T follicular helper cell (primary cell): ENCODE measurements around the gene RNF214.
A peak's percentile ranks its signal among the peaks of the same experiment; 100 is the strongest.
"Not testable (repeated sequence)": the region's sequence is repeated elsewhere in the genome, so short reads cannot be mapped to it uniquely, and the experiment has no call there.

Source experiments
- DNase-seq: peaks from one replicate; pipeline ENCODE4 v3.0.0-alpha.2; 2020; ENCODE audit warnings: low read depth
- total RNA-seq, 2 experiments: gene quantifications; one replicate each; lab custom pipeline; 2026; lab: John Stamatoyannopoulos, UW

The RNF214 gene
- total RNA-seq = 12.2 to 21.5 reads per million in 2 experiments

- peak; percentile 59 for DNase-seq
Observed at GRCh38 chr11:117232092-117232878, at the start of gene RNF214. TSS of gene RNF214 (plus strand) at chr11:117232671. CDS start at chr11:117234273, 1,602 bp downstream.

DNA sequence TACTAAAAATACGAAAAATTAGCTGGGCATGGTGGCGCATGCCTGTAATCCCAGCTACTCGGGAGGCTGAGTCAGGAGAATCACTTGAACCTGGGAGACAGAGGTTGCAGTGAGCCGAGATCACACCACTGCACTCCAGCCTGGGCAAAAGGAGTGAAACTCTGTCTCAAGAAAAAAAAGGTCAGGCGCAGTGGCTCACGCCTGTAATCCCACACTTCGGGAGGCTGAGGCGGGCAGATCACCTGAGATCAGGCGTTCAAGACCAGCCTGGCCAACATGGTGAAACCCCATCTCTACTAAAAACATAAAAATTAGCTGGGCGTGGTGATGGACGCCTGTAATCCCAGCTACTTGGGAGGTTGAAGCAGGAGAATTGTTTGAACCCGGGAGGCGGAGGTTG lies 49.3 kb upstream of the RNF214 start:
- DNase-seq = not testable (repeated sequence)

DNA sequence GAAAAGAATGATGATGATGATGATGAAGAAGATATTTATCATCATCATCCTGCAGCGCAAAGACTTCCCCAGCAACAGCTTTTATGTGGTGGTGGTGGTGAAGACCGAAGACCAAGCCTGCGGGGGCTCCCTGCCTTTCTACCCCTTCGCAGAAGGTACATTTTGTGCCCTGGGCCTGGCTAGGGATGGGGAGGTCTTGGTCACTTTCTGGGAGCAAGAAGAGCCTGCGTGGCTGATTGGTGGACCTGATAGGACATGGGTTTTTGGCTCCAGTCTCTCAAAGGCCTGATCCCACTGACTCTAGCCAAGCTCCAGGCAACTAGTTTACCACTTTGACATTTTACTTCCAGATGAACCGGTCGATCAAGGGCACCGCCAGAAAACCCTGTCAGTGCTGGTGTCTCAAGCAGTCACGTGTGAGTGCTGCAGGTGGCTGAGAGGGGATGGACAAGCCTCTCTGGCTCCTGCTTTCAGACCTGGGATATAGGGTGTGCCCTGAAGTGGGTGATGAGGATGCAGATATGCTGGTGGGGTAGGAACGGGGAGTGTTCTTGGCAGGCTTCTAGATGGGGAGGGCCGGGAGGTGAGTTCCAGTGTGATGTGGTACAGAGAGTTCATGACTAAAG lies 48.6 kb upstream of the RNF214 start:
- no peak for DNase-seq

DNA sequence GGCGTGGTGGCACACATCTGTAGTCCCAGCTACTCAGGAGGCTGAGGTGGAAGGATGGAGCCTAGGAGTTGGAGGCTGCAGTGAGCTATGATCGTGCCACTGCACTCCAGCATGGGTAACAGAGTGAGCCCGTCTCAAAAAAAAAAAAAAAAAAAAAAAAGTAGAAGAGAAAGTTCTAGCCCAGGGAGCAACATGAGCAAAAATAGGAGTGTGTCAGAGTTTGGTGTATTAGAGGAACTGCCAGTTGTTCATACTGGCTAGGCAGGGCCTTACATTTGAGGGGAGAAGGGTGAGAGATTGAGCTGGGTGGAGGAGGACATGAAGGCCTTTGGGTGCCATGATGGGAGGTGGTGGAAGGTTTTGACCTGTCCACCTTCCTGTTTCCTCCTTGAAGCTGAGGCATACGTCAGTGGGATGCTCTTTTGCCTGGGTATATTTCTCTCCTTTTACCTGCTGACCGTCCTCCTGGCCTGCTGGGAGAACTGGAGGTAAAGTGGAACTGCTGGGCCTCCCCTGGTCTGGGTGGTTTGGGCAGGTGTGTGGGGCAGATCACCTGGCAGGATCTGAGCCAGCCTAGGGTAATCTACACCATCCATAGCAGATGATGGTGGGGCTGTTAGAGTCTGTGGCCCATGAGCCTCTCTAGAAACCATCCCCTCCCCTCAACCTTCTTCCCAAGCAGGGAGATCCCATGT lies 46.6 kb upstream of the RNF214 start:
- no peak for DNase-seq

- no peak for DNase-seq
Observed at GRCh38 chr11:117186431-117186761, 46.1 kb upstream of the RNF214 start.

DNA sequence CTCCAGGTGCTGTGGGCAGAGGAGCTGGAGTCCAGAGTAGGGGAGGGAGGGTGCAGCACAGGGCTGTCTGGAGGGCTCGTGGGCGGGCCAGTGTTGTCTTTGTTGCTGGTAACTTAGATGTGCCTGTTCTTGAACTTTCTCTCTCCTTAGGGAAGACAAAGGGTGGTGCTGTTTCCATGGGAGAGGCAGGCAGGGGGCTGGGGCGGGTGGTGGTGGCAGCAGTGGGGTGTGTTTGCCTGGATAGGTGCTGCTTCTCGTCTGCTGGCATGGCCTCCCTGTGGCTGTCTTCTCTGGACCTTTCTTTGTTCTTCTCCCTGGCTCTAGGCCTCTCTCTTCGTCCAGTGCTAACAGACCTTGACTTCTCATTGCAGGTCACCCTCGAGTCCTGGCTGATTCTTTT lies 45.5 kb upstream of the RNF214 start:
- DNase-seq = no peak

- DNase-seq = no peak
Observed at GRCh38 chr11:117187428-117187798, 45.1 kb upstream of the RNF214 start.

DNA sequence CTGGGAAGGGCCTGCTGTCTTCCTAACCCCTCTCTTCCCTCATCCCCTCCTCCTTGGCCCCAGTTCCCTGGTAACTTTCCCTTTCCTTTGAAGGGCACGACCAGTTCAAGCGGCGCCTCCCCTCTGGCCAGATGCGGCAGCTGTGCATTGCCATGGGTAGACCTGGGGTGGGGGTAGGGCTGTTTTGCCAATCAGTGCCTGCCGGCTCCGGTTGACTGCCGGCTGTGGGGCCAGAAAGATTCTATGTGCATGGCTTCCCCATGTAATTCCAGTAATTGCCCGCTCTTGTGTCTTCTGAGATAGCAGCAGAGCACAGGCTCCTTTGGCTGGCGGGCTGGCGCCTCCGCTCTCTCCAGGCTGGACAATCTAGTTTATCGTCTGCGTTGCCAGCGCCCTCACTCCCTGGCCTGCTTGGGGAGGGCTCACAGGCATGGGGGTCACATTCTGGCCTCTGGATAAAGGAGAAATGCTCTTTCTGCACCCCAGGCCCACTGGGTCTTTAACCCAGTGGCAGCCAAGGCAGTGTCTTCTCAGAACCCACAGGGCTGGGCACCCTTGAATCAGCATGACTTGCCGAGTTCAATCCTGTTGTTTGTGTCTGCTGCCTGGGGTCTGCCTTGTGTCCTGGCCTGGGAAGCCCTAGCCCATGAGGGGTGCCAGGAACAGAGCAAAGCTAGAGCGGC lies 44.5 kb upstream of the RNF214 start:
- DNase-seq = no peak

GRCh38 chr11:117188620-117189081 lies 43.8 kb upstream of the RNF214 start:
- no peak for DNase-seq

DNA sequence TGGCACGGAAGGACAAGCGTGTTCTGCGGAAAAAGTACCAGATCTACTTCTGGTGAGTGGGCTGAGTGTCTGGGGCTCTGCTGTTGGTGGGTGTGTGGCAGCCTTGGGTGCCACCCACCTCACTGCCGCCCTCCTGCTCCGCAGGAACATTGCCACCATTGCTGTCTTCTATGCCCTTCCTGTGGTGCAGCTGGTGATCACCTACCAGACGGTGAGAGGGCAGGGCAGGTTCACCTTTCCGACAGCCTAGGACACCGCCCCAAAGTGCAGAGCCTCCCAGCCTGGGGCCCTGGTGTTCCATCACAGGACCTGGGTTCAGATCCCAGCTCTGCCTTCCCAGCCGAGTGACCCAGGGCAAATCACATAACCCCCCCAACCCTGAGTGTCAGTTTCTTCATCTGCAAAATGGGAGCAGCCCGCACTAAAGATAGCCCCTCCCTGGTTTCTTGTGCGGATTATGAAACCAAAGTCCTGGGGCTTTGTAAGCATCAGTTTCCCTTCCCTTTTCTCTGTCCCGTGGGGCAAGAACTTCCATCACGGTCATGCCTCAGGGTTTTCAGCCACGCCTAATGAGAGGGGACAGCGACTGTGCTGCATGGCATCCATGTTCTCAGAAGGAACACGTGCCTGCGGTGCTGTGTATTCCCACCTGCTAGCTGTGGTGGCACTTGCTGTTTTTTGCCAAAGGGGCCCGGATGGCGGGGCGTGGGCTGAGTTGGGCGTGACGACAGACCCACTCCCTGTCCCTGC lies 43.1 kb upstream of the RNF214 start:
- no peak for DNase-seq

- DNase-seq = no peak
Observed at GRCh38 chr11:117189941-117190544, 42.4 kb upstream of the RNF214 start.

DNA sequence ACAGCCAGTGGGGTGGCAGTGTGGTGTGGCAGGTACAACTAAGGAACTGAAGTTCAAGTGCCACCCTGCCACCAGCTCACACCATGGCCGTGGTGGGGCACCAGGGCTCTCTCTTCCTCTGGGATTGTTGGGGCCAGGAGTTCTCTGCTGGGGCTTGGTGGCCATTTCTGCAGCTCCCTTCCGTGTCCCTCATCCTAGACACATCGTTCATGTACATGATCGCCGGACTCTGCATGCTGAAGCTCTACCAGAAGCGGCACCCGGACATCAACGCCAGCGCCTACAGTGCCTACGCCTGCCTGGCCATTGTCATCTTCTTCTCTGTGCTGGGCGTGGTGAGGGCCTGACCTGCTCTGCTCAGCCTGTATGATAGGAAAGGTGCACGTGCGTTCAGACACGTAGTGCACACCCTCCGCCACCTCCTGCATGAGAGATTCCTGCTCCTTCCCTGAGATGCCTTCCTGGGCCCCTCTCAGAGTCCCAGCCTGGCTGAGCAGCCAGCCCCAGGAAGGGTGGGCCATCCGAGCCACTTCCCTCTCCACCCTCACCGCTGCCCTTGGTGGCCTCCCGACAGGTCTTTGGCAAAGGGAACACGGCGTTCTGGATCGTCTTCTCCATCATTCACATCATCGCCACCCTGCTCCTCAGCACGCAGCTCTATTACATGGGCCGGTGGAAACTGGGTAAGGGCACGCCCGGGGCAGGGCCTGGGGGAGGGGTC lies 40.6 kb upstream of the RNF214 start:
- DNase-seq = no peak

GRCh38 chr11:117192401-117192875 lies 40.0 kb upstream of the RNF214 start:
- no peak for DNase-seq

- DNase-seq = no peak
Observed at GRCh38 chr11:117193130-117194020, 39.1 kb upstream of the RNF214 start.

- DNase-seq = no peak
Observed at GRCh38 chr11:117194267-117194666, 38.2 kb upstream of the RNF214 start.

DNA sequence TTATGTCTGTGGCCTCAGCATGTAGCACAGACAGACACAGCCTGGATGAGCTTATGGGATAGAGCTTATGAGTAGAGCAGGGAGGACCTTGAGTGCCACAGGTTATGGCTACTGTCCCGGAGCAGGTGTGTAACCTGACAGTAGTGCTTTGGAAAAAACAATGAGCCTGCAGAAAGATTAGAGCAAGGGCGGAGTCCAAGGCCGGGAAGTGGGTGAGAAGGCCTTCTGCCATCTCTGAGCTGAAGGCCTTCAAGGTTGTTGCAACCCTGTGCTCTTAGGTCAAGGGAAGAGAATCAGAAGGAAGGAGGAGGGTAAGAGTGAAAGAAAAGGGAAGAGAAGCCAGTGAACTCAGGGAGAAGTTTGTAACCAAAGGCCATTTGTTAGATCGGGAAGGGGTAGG lies 37.2 kb upstream of the RNF214 start:
- DNase-seq = no peak

GRCh38 chr11:117195761-117196160 lies 36.7 kb upstream of the RNF214 start:
- DNase-seq = no peak

GRCh38 chr11:117197006-117197405 lies 35.5 kb upstream of the RNF214 start:
- no peak for DNase-seq
